D721Med (cell line): ENCODE results near the gene ZSCAN10.
"Not testable (repeated sequence)": the region's sequence is repeated elsewhere in the genome, so short reads cannot be mapped to it uniquely, and the experiment has no call there.

Experiments
- DNase-seq: peaks from one replicate; pipeline ENCODE4 v3.0.0; 2011; ENCODE audit warnings: low spot score; ENCODE audit not compliant: insufficient read length
- FAIRE-seq: peaks from 2 replicates; lab custom pipeline; 2011; peaks lifted over from hg19 to GRCh38; lab: Jason Lieb, UNC
- TF ChIP-seq, protein P1 (sequence below): IDR thresholded peaks from 2 replicates; pipeline ENCODE4 v1.5.1; 2012; ENCODE audit warnings: mild to moderate bottlenecking, control low read depth; ENCODE audit not compliant: insufficient read depth; ENCODE audit errors: missing control alignments

Gene ZSCAN10

DNA sequence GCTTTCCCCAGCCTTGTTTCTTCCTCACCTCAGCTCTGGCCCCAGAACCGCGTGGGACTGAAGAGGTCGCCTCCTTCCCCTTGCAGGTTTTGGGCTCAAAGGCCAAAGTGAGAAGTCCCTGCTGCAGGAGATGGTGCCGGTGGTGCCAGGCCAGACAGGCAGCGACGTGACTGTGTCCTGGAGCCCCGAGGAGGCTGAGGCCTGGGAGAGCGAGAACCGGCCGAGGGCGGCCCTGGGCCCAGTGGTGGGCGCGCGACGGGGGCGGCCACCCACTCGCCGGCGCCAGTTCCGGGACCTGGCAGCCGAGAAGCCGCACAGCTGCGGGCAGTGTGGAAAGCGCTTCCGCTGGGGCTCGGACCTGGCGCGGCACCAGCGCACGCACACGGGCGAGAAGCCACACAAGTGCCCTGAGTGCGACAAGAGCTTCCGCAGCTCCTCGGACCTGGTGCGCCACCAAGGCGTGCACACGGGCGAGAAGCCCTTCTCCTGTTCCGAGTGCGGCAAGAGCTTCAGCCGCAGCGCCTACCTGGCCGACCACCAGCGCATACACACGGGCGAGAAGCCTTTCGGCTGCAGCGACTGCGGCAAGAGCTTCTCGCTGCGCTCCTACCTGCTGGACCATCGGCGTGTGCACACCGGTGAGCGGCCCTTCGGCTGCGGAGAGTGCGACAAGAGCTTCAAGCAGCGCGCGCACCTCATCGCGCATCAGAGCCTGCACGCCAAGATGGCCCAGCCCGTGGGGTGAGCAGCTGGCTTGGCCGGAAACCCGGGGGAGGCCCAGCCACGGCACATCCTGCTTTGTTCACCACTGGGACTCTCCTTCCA, 41.7 kb upstream of the ZSCAN10 start:
- FAIRE-seq (no peak), DNase-seq (no peak)
- TF ChIP-seq, protein P1, sequence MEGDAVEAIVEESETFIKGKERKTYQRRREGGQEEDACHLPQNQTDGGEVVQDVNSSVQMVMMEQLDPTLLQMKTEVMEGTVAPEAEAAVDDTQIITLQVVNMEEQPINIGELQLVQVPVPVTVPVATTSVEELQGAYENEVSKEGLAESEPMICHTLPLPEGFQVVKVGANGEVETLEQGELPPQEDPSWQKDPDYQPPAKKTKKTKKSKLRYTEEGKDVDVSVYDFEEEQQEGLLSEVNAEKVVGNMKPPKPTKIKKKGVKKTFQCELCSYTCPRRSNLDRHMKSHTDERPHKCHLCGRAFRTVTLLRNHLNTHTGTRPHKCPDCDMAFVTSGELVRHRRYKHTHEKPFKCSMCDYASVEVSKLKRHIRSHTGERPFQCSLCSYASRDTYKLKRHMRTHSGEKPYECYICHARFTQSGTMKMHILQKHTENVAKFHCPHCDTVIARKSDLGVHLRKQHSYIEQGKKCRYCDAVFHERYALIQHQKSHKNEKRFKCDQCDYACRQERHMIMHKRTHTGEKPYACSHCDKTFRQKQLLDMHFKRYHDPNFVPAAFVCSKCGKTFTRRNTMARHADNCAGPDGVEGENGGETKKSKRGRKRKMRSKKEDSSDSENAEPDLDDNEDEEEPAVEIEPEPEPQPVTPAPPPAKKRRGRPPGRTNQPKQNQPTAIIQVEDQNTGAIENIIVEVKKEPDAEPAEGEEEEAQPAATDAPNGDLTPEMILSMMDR = no peak

DNA sequence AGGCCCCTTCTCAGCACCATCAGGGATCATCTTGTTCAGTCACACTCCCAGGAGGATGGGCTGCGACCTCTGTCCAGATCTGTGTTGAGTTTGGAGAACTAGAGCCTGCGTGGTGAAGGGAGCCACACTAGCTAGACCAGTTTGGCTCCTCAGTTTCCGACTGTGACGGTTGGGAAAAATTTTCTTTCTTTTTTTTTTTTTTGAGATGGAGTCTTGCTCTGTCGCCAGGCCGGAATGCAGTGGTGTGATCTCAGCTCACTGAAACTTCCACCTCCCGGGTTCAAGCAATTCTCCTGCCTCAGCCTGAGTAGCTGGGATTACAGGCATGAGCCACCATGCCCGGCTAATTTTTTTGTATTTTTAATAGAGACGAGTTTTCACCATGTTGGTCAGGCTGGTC, 40.5 kb upstream of the ZSCAN10 start:
- not testable (repeated sequence) for DNase-seq, FAIRE-seq

DNA sequence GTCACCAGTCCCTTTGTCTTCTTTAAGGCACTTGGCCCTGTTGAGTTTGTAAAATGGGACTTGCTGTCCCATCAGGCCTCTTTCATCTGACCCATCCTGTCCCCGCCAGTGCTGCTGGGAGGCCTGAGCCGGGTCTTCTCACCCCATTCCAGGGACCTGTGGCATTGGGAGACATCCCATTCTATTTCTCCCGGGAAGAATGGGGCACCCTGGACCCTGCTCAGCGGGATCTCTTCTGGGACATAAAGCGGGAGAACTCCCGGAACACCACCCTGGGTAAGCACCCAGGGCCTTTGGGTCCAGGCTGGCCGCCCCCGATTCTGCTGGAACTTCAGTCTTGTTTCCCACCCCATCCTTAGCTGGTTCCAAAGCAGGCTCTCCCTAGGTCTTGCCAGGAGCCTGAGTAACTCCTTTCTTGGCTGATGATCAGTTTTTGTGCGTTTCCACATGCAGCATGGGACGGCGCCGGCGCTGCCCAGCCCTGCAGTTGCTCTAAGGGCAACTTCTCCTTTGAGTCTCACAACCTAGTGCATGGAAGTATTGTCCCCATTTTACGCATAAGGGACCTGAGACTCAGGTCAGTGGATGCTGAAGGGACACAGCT, 39.8 kb upstream of the ZSCAN10 start:
- TF ChIP-seq, protein P1 = no peak
- no peak for FAIRE-seq
- DNase-seq = no peak

DNA sequence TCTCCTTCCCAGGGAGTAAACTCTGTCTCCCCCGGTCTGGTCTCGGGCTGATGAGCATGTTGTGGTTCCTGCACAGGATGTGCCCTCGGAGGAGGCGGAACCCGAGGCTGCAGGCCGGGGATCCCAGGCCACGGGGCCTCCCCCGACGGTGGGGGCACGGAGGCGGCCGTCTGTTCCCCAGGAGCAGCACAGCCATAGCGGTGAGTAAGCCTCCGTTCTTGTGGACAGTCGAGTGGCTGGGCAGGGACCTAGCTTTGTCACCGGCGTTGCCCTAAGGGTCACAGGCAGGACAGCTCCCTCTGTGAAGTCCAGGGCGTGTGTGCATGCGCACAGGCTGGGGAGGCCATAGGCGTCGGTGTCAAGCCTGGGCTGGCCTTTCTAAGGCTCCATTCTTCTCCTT, 39.2 kb upstream of the ZSCAN10 start:
- no peak for FAIRE-seq
- DNase-seq = no peak
- TF ChIP-seq, protein P1 = no peak

DNA sequence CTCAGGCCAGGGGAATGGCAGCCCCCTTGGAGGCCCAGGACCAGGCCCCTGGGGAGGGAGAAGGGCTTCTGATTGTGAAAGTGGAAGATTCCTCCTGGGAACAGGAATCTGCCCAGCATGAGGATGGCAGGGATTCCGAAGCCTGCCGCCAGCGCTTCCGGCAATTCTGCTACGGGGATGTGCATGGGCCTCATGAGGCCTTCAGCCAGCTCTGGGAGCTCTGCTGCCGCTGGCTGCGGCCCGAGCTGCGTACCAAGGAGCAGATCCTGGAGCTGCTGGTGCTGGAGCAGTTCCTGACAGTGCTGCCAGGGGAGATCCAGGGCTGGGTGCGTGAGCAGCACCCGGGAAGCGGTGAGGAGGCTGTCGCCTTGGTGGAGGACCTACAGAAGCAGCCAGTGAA, 38.2 kb upstream of the ZSCAN10 start:
- TF ChIP-seq, protein P1 = no peak
- FAIRE-seq (no peak), DNase-seq (no peak)

DNA sequence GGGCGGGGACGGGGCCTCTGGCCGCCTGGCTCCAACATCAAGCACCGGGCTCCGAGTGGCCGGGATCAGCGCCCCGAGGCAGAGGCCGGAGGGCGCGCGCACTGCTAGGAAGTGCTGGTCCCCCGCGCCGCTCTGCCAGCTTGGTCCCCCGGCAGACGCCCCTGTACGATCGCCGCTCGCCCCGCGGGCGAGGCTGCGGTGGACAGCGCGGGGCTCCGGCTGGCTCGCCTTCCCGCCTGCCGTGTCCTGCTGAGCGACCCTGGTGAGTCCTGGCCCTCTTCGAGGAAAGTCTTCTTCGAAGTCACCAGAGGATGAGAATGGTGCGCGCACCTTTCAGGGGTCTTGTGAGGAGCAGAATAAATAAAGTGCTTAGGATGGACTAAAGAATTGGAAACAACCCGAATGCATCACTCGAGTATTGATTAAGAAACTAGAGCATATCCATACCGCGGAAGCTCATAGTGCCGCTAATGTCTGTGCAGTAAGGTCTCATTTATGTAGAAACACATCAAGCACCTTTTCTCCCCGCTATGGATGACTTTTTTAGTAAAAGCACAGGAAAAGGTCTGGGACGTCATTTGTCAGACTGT, 36.1 kb upstream of the ZSCAN10 start:
- no peak for FAIRE-seq
- TF ChIP-seq, protein P1 = no peak
- DNase-seq = no peak

DNA sequence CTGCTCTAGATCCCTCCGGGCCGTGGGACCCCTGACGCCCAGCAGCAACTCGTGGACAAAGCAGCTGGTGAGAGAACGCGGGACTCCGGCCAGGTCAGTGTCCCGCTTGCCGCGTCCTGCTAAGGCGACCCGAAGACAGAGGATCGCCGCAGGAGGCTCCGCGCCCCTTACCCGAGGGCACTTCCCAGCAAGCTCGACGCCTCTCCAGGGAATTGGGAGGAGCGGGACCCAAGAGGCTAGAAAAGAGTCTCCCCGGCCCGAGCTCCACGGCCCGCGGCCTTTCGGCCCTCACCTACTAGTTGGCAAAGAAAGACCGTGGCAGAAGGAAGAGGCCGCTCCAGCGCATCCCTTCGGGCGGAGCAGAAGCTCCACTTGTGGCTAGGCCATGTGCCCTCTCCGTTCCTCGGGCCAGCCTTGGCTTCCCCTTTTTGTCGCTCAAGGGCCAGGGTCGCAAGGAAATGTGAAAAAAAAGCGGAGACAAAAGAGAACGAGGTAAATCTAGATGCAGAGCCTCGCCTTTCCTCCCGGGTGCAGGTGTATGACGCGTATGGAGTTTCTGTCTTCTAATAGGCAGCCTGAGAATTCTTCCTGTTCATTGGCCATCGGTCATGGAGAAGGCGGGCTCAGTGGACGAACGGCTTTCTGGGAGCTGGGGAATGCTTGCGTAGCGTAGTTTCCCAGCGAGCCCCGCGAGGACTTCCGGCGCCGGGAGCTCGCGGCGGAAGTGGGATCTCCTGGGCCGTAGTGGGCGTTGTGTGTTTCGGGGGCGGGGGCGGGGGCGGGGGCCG, 35.4 kb upstream of the ZSCAN10 start, which contains the start of gene ZNF213:
TSS of gene ZNF213 (plus strand) at position 692 of the 788 bp plus-strand sequence. CDS start 2,252 bp downstream, outside the sequence.
- DNase-seq (peak; percentile 82), FAIRE-seq (no peak)

More for the DNA sequence above, 35.4 kb upstream of the ZSCAN10 start, which contains the start of gene ZNF213:
- TF ChIP-seq, protein P1 = no peak
